Measurements from ENCODE around the gene RNF103.
A peak's percentile ranks its signal among the peaks of the same experiment; 100 is the strongest.

RNF103 gene

DNA sequence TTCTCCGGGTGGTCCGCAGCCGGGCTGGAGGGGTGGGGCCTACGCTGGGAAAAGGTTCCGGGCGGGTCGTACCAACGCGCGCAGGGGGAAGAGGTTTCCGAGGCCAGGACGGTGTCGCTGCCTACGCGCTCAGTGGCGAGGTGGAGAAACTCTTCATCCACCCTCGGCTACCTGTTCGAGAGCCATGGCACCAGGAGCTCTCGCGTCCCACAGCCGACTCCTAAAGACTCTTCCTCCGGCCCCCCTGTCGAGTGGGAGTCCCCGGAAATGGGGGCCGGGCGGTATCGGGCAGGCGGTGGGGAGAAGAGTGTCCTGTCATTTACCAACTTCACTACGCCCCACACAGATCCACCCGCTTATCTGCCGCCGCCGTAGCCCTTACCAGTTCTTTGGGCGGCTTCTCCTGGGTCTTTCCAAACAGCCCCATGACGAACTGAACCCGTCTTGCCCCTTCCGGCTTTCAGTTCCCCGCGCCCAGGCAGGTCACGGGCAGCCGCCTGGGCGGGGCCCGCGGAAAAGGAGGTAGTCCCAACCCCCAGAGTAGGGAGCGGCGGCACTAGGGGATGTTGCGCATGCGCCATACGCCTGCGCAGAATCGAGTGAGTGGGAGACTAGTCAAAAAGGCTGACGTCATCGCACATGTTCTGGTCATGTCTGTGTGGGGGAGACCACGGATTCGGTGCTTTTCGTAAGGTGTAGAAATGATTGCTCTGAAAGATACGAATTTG is 60.6 kb downstream of the RNF103 start, which contains the start of gene CHMP3:
TSS of gene CHMP3 (minus strand) at position 522 of the 728 bp plus-strand sequence. CDS start at position 427, 95 bp downstream.
- peak; percentile 98 for DNase-seq

DNA sequence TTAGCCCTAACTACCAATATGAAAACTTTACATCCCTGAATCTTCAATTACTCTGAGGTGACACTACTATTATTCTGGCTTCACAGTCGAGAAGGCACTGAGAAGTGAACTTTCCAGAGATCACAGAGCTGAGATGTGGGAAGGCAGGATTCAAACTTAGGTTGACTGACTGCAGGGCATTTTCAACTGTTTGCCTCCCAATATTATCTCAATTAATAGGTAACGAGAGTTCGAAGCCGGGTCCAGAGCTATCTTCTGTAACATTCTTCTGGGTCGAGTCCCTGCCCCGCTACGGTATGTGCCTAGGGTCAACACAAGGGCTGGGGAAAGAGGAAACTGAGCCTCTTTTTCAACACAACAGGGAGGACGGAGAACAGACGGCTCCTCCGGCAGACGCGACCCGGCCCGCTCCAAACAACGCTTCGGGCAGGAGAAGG is 61.2 kb downstream of the RNF103 start:
- DNase-seq, result no peak

DNA sequence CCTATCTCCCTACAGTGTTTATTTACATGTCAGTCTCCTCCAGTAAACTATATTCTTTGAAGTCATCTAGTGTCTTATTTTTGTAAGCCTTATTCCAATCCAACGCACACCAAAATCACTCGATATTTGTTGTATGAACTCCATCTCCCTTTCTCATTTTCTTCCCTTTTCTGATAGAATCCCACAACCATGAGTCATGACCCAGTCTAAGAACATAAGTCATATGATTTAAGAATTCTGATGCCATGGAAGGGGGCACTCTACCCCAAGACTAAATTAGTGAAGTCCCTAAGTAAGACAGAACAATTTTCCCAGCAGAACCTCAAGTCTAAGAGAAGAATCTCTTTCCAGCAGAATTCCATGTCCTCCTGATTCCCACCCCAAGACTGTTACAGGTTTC is 65.8 kb downstream of the RNF103 start:
- no peak for DNase-seq

DNA sequence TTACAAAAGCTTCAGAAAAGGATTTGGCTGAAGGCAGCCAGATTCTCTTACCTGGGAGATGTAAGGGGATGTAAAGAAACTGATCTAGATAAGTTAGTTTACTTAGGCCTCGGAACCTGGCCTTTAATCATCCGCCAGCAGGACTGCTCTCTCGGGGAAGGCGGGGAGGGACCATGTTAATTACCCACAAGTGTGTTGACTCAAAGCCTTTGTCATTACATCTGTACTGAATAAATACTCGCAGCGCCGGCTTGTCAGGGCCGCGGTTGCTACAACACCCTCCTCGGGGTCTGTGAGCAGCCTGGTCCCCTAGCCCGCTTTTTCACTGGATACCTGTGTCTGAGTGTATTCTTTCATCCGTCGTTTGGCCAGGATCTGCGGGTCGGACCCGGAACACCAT is 67.2 kb downstream of the RNF103 start:
- no peak for DNase-seq

Data from CD4-positive, alpha-beta T cell treated with Interferon alpha-2 for 1 hour (primary cell).